Activated T-helper 2 cell treated with anti-CD3 and anti-CD28 coated beads, Interferon-gamma antibody, Interleukin-2, Interleukin-4, amounts not matched to agents 10 μg/mL and 5 μg/mL and 100 μg/mL, durations not matched to agents 14 hours and 24 hours and 36 hours (primary cell): ENCODE results near the gene IL2RA. TPM values are rescaled to one million over a fixed set of nuclear protein-coding genes. Genes with fewer than 3 reads are reported as not detected.
"Not testable (repeated sequence)": the region's sequence is repeated elsewhere in the genome, so short reads cannot be mapped to it uniquely, and the experiment has no call there.

Source experiments
- DNase-seq: peaks from one replicate; pipeline ENCODE4 v3.0.0; 2021; ENCODE audit warnings: low spot score
- H3K27ac Mint-ChIP-seq: one replicate; pipeline ENCODE4 v1.8.0; 2021; ENCODE audit warnings: mixed read lengths
- H3K27me3 Mint-ChIP-seq: one replicate; pipeline ENCODE4 v1.8.0; 2021; ENCODE audit warnings: low read depth, mixed read lengths
- H3K36me3 Mint-ChIP-seq: one replicate; pipeline ENCODE4 v1.8.0; 2021; ENCODE audit warnings: low read depth, mixed read lengths
- H3K4me1 Mint-ChIP-seq: one replicate; pipeline ENCODE4 v1.8.0; 2021; ENCODE audit warnings: low read depth, mixed read lengths
- H3K4me3 Mint-ChIP-seq: one replicate; pipeline ENCODE4 v1.8.0; 2021; ENCODE audit warnings: low read depth, mild to moderate bottlenecking, moderate library complexity, mixed read lengths
- H3K9me3 Mint-ChIP-seq: one replicate; pipeline ENCODE4 v1.8.0; 2021; ENCODE audit warnings: mixed read lengths
- intact Hi-C: fragments of 100-400 bp; cut with micrococcal nuclease; formaldehyde crosslinking; loops from one replicate; pipeline ENCODE4 v1.15.1; 2023
- total RNA-seq: library from RNA; stranded (reverse); gene quantifications from 2 replicates; pipeline ENCODE4 v1.2.3, GENCODE V29; 2022

The IL2RA gene
- total RNA-seq, 1 donor from 2014 or later: 1,808 TPM

- peak overlapping the region; percentile 85 for H3K4me3 Mint-ChIP-seq
- H3K9me3 Mint-ChIP-seq: no peaks in the 10 kb centered on the region
- H3K36me3 Mint-ChIP-seq: peaks cover 89% of the 10 kb centered on the region
- DNase-seq: peak; percentile 90
- H3K27ac Mint-ChIP-seq: peak overlapping the region; percentile 91
- H3K4me1 Mint-ChIP-seq: peaks cover 83% of the 10 kb centered on the region
- H3K27me3 Mint-ChIP-seq: no peaks in the 10 kb centered on the region
- intact Hi-C loops: loop anchor here (2.0 to 10.0 kb wide), 6 partner anchors 18 to 2004 kb away; partner anchors contain the start of genes GATA3 and PRKCQ
These were observed 11.2 kb downstream of the IL2RA start for GRCh38 chr10:6050801-6051445.

GRCh38 chr10:6049031-6049400 is 13.2 kb downstream of the IL2RA start:
- intact Hi-C loops: no loop called here
- peaks cover 92% of the 10 kb centered on the region for H3K36me3 Mint-ChIP-seq
- peak overlapping the region; percentile 91 for H3K27ac Mint-ChIP-seq
- no peak for DNase-seq
- peaks cover 88% of the 10 kb centered on the region for H3K4me1 Mint-ChIP-seq
- no peaks in the 10 kb centered on the region for H3K9me3 Mint-ChIP-seq
- H3K27me3 Mint-ChIP-seq: no peaks in the 10 kb centered on the region
- peak overlapping the region; percentile 85 for H3K4me3 Mint-ChIP-seq

GRCh38 chr10:6048281-6049030 is 13.7 kb downstream of the IL2RA start:
- Mint-ChIP-seq H3K4me3 (peak overlapping the region; percentile 85), H3K36me3 (peaks cover 93% of the 10 kb centered on the region), H3K27me3 (no peaks in the 10 kb centered on the region), H3K4me1 (peaks cover 86% of the 10 kb centered on the region), H3K27ac (peak overlapping the region; percentile 91), H3K9me3 (no peaks in the 10 kb centered on the region)
- intact Hi-C loops: no loop called here
- DNase-seq: no peak

- peak overlapping the region; percentile 70 for H3K4me3 Mint-ChIP-seq
- DNase-seq: no peak
- H3K27ac Mint-ChIP-seq: peak overlapping the region; percentile 80
- peaks cover 86% of the 10 kb centered on the region for H3K4me1 Mint-ChIP-seq
- H3K36me3 Mint-ChIP-seq: peaks cover 94% of the 10 kb centered on the region
- no peaks in the 10 kb centered on the region for H3K27me3 Mint-ChIP-seq
- intact Hi-C loops: no loop called here
- no peaks in the 10 kb centered on the region for H3K9me3 Mint-ChIP-seq
These were observed 14.3 kb downstream of the IL2RA start for GRCh38 chr10:6047847-6048246.

GRCh38 chr10:6046773-6047611 is 15.2 kb downstream of the IL2RA start:
- Mint-ChIP-seq H3K36me3 (peaks cover 94% of the 10 kb centered on the region), H3K4me1 (peaks cover 81% of the 10 kb centered on the region), H3K4me3 (peak overlapping the region; percentile 69), H3K9me3 (no peaks in the 10 kb centered on the region), H3K27ac (peak overlapping the region; percentile 94), H3K27me3 (no peaks in the 10 kb centered on the region)
- DNase-seq: peak; percentile 10
- intact Hi-C loops: no loop called here

GRCh38 chr10:6045878-6046772 is 16.0 kb downstream of the IL2RA start:
- Mint-ChIP-seq H3K27me3 (no peaks in the 10 kb centered on the region), H3K27ac (peak overlapping the region; percentile 94), H3K4me1 (peaks cover 84% of the 10 kb centered on the region), H3K4me3 (peak overlapping the region; percentile 69), H3K9me3 (no peaks in the 10 kb centered on the region), H3K36me3 (peaks cover 98% of the 10 kb centered on the region)
- intact Hi-C loops: loop anchor here (1.0 to 2.0 kb wide), 3 partner anchors 12 to 95 kb away; partner anchors contain the start of gene IL15RA
- peak; percentile 9 for DNase-seq

GRCh38 chr10:6045314-6045848 is 16.8 kb downstream of the IL2RA start:
- H3K27ac Mint-ChIP-seq: peak overlapping the region; percentile 94
- no peaks in the 10 kb centered on the region for H3K9me3 Mint-ChIP-seq
- H3K27me3 Mint-ChIP-seq: no peaks in the 10 kb centered on the region
- peaks cover 98% of the 10 kb centered on the region for H3K36me3 Mint-ChIP-seq
- intact Hi-C loops: loop anchor here (1.0 to 2.0 kb wide), 3 partner anchors 13 to 96 kb away; partner anchors contain the start of gene IL15RA
- DNase-seq: peak; percentile 54
- peak overlapping the region; percentile 69 for H3K4me3 Mint-ChIP-seq
- peaks cover 81% of the 10 kb centered on the region for H3K4me1 Mint-ChIP-seq

- no peak for DNase-seq
- peaks cover 78% of the 10 kb centered on the region for H3K4me1 Mint-ChIP-seq
- H3K27ac Mint-ChIP-seq: peak overlapping the region; percentile 94
- H3K9me3 Mint-ChIP-seq: peaks cover under 1% of the 10 kb centered on the region
- intact Hi-C loops: loop anchor here (1.0 to 2.0 kb wide), 3 partner anchors 13 to 96 kb away; partner anchors contain the start of gene IL15RA
- H3K4me3 Mint-ChIP-seq: peak overlapping the region; percentile 69
- no peaks in the 10 kb centered on the region for H3K27me3 Mint-ChIP-seq
- peaks cover 98% of the 10 kb centered on the region for H3K36me3 Mint-ChIP-seq
These were observed 17.3 kb downstream of the IL2RA start for GRCh38 chr10:6044751-6045313.

GRCh38 chr10:6044060-6044459 is 18.1 kb downstream of the IL2RA start:
- Mint-ChIP-seq H3K4me3 (peak overlapping the region; percentile 69), H3K36me3 (peaks cover 98% of the 10 kb centered on the region), H3K27ac (peak overlapping the region; percentile 94), H3K27me3 (no peaks in the 10 kb centered on the region), H3K4me1 (peaks cover 78% of the 10 kb centered on the region), H3K9me3 (peaks cover 8% of the 10 kb centered on the region)
- intact Hi-C loops: loop anchor here (2.0 kb wide), 1 partner anchor 67 kb away; the partner anchor contains the start of gene IL15RA
- DNase-seq: peak; percentile 7

- Mint-ChIP-seq H3K27ac (peak overlapping the region; percentile 69), H3K4me3 (peak overlapping the region; percentile 15), H3K36me3 (peaks cover 98% of the 10 kb centered on the region), H3K4me1 (peaks cover 78% of the 10 kb centered on the region)
- intact Hi-C loops, H3K9me3 Mint-ChIP-seq, H3K27me3 Mint-ChIP-seq: not testable (repeated sequence)
- DNase-seq: peak; percentile 4
These were observed 18.8 kb downstream of the IL2RA start for GRCh38 chr10:6043377-6043776.

- H3K27me3 Mint-ChIP-seq: no peaks in the 10 kb centered on the region
- no peak overlapping the region for H3K27ac Mint-ChIP-seq
- DNase-seq: no peak
- intact Hi-C loops: no loop called here
- H3K4me1 Mint-ChIP-seq: peaks cover 79% of the 10 kb centered on the region
- peaks cover 8% of the 10 kb centered on the region for H3K9me3 Mint-ChIP-seq
- no peak overlapping the region for H3K4me3 Mint-ChIP-seq
- peaks cover 100% of the 10 kb centered on the region for H3K36me3 Mint-ChIP-seq
These were observed 22.0 kb downstream of the IL2RA start for GRCh38 chr10:6040205-6040604.
